GM18909 (cell line): ENCODE results near the gene TUBB4B.

Experiments
- ATAC-seq: cut with Tn5 transposase; IDR thresholded peaks from one replicate; pipeline ENCODE4 v1.9.1; 2021; ENCODE audit warnings: mild to moderate bottlenecking; ENCODE audit not compliant: unreplicated experiment, poor library complexity

TUBB4B gene

GRCh38 chr9:137211532-137211931, 29.6 kb upstream of the TUBB4B start:
- no peak for ATAC-seq

- ATAC-seq, result no peak
Observed at GRCh38 chr9:137212520-137212919, 28.6 kb upstream of the TUBB4B start.

GRCh38 chr9:137213160-137214060, 27.7 kb upstream of the TUBB4B start:
- ATAC-seq, result no peak

GRCh38 chr9:137214620-137215019, 26.5 kb upstream of the TUBB4B start:
- no peak for ATAC-seq

- no peak for ATAC-seq
Observed at GRCh38 chr9:137215196-137215986, 25.7 kb upstream of the TUBB4B start.

GRCh38 chr9:137216188-137216965, 24.7 kb upstream of the TUBB4B start:
- ATAC-seq, result no peak

- ATAC-seq, result no peak
Observed at GRCh38 chr9:137217276-137218211, 23.5 kb upstream of the TUBB4B start.

- ATAC-seq, result no peak
Observed at GRCh38 chr9:137218212-137218753, 22.8 kb upstream of the TUBB4B start.

- no peak for ATAC-seq
Observed at GRCh38 chr9:137218754-137219271, 22.3 kb upstream of the TUBB4B start.

- ATAC-seq, result no peak
Observed at GRCh38 chr9:137219757-137220316, 21.2 kb upstream of the TUBB4B start.

GRCh38 chr9:137220317-137221094, 20.6 kb upstream of the TUBB4B start:
- ATAC-seq, result no peak

- ATAC-seq, result no peak
Observed at GRCh38 chr9:137221095-137221505, 20.0 kb upstream of the TUBB4B start.

- no peak for ATAC-seq
Observed at GRCh38 chr9:137221506-137222111, 19.5 kb upstream of the TUBB4B start.

GRCh38 chr9:137222190-137223077, 18.7 kb upstream of the TUBB4B start, which contains the start of gene RNF208:
RNF208 (minus strand) TSS chr9:137222240; CDS start chr9:137221212, 1,028 bp downstream.
- no peak for ATAC-seq

- ATAC-seq, result peak; percentile 73
Observed at GRCh38 chr9:137223078-137223970, 17.8 kb upstream of the TUBB4B start.
